GM19455 (cell line): Measurements from ENCODE around the gene HS6ST3.

Source experiments
- ATAC-seq: cut with Tn5 transposase; IDR thresholded peaks from one replicate; pipeline ENCODE4 v1.9.1; 2021; ENCODE audit not compliant: unreplicated experiment

HS6ST3 gene

GRCh38 chr13:96880419-96880818, 790.5 kb downstream of the HS6ST3 start:
- no peak for ATAC-seq
